Ramos (cell line): ENCODE data around the gene PER1.

ENCODE experiments used
- in situ Hi-C: fragments of 300-500 bp; cut with MboI; formaldehyde crosslinking; loops from one replicate; pipeline ENCODE4 v1.14.3; 2022; ENCODE audit warnings: low sequenced_read_pairs; ENCODE audit not compliant: unreplicated experiment

The PER1 gene

GRCh38 chr17:8106980-8107379 lies 45.2 kb downstream of the PER1 start:
- in situ Hi-C loops = loop anchor here (5.0 kb wide), 1 partner anchor 35 kb away; no protein-coding TSS in a partner anchor

GRCh38 chr17:8105957-8106398 lies 46.2 kb downstream of the PER1 start:
- in situ Hi-C loops = loop anchor here (5.0 kb wide), 1 partner anchor 34 kb away; no protein-coding TSS in a partner anchor

- in situ Hi-C loops = loop anchor here (5.0 kb wide), 1 partner anchor 33 kb away; no protein-coding TSS in a partner anchor
Measured at GRCh38 chr17:8104911-8105310, 47.3 kb downstream of the PER1 start.

- in situ Hi-C loops = no loop called here
Measured at GRCh38 chr17:8103549-8103948, 48.7 kb downstream of the PER1 start.

GRCh38 chr17:8101721-8102120 lies 50.5 kb downstream of the PER1 start:
- in situ Hi-C loops = no loop called here

GRCh38 chr17:8100763-8101162 lies 51.4 kb downstream of the PER1 start:
- in situ Hi-C loops = no loop called here

- in situ Hi-C loops = no loop called here
Measured at GRCh38 chr17:8100111-8100510, 52.1 kb downstream of the PER1 start.

- in situ Hi-C loops = no loop called here
Measured at GRCh38 chr17:8096541-8096940, 55.7 kb downstream of the PER1 start.

- in situ Hi-C loops = no loop called here
Measured at GRCh38 chr17:8095361-8095760, 56.8 kb downstream of the PER1 start.

GRCh38 chr17:8091033-8091687 lies 61.0 kb downstream of the PER1 start:
- in situ Hi-C loops = no loop called here
